SK-N-SH (cell line): Measurements from ENCODE around the gene OR10T2. TPM values are rescaled to one million over a fixed set of nuclear protein-coding genes. Genes with fewer than 3 reads are reported as not detected.

Experiments used
- CTCF ChIA-PET: fragments of 300-600, 350-600 bp; formaldehyde crosslinking; extraction: SDS; loops from one replicate; lab custom pipeline; 2021; lab: Yijun Ruan, JAX
- POLR2A ChIA-PET: fragments of 350-600 bp; sonication (Branson Sonifier 250); formaldehyde crosslinking; extraction: SDS; loops from one replicate; lab custom pipeline; 2020; ENCODE audit warnings: antibody characterized with exemption, inconsistent platforms; lab: Yijun Ruan, JAX
- DNase-seq: peaks from one replicate; pipeline ENCODE4 v3.0.0; 2012
- H2AFZ ChIP-seq: fragments of 200-600 bp; sonication (generic); 2 replicates; pipeline ENCODE4 v1.8.1; 2016; ENCODE audit warnings: antibody characterized with exemption, mild to moderate bottlenecking, low read depth
- H3F3A ChIP-seq: fragments of 200-600 bp; sonication (generic); replicated peaks from 2 replicates; pipeline ENCODE3; 2016; ENCODE audit warnings: antibody characterized with exemption, mild to moderate bottlenecking; ENCODE audit not compliant: insufficient read depth
- H3K27ac ChIP-seq, 2 experiments: fragments of 200-500 bp in 1 of 2; fragments of 200-600 bp in 1 of 2; sonication (Bioruptor generic) in 1 of 2; sonication (generic), shearing (Covaris generic) in 1 of 2; 2 replicates each; pipeline versions ENCODE4 v1.5.1 to v1.6.1; 2014 to 2016; ENCODE audit warnings: low read depth in 2 of 2, inconsistent platforms in 1 of 2, low read length in 1 of 2, mild to moderate bottlenecking in 1 of 2, mixed read lengths in 1 of 2
- H3K27me3 ChIP-seq: fragments of 200-600 bp; sonication (generic), shearing (Covaris generic); 2 replicates; pipeline ENCODE4 v1.6.1; 2016; ENCODE audit warnings: mixed run types; ENCODE audit not compliant: insufficient read depth
- H3K36me3 ChIP-seq, 2 experiments: fragments of 200-500 bp in 1 of 2; fragments of 200-600 bp in 1 of 2; sonication (Bioruptor generic) in 1 of 2; sonication (generic) in 1 of 2; replicated peaks in 1 of 2; 2 replicates each; pipeline versions ENCODE3 to v1.5.1; 2014 to 2016; ENCODE audit warnings: low read length in 1 of 2, mild to moderate bottlenecking in 1 of 2; ENCODE audit not compliant: insufficient read depth in 2 of 2, control insufficient read depth in 1 of 2
- H3K4me1 ChIP-seq, 2 experiments: fragments of 200-500 bp in 1 of 2; fragments of 200-600 bp in 1 of 2; sonication (Bioruptor generic) in 1 of 2; sonication (generic), shearing (Covaris generic) in 1 of 2; 2 replicates each; pipeline versions ENCODE4 v1.5.1 to v1.6.1; 2014 to 2016; ENCODE audit warnings: low read depth in 1 of 2, low read length in 1 of 2, mixed run types in 1 of 2; ENCODE audit not compliant: insufficient read depth in 2 of 2, control insufficient read depth in 1 of 2
- H3K4me2 ChIP-seq: fragments of 200-600 bp; sonication (generic), shearing (Covaris generic); 2 replicates; pipeline ENCODE4 v1.6.1; 2017; ENCODE audit warnings: mixed run types
- H3K4me3 ChIP-seq, 2 experiments: fragments of 200-500 bp in 1 of 2; fragments of 200-600 bp in 1 of 2; sonication (Bioruptor generic) in 1 of 2; sonication (generic), shearing (Covaris generic) in 1 of 2; 2 replicates each; pipeline versions ENCODE4 v1.5.1 to v1.8.1; 2014 to 2016; ENCODE audit warnings: low read depth in 2 of 2, inconsistent platforms in 1 of 2, low read length in 1 of 2, mild to moderate bottlenecking in 1 of 2, mixed read lengths in 1 of 2, moderate library complexity in 1 of 2
- H3K79me2 ChIP-seq: fragments of 200-600 bp; sonication (generic); 2 replicates; pipeline ENCODE4 v1.8.1; 2017; ENCODE audit warnings: mild to moderate bottlenecking; ENCODE audit not compliant: insufficient read depth
- H3K9ac ChIP-seq: fragments of 200-600 bp; sonication (generic); 2 replicates; pipeline ENCODE4 v1.6.1; 2017; ENCODE audit warnings: mixed run types
- H3K9me2 ChIP-seq: fragments of 200-600 bp; sonication (generic); 2 replicates; pipeline ENCODE4 v1.6.1; 2017; ENCODE audit warnings: mixed run types
- H3K9me3 ChIP-seq: fragments of 200-600 bp; sonication (generic); 2 replicates; pipeline ENCODE4 v1.6.1; 2017; ENCODE audit warnings: mixed run types, mild to moderate bottlenecking, moderate library complexity
- H4K20me1 ChIP-seq: fragments of 200-600 bp; sonication (generic); 2 replicates; pipeline ENCODE4 v1.6.1; 2017; ENCODE audit warnings: mild to moderate bottlenecking, mixed run types; ENCODE audit not compliant: insufficient read depth
- CHD2 ChIP-seq: fragments of 150-350 bp; IDR thresholded peaks from 2 replicates; pipeline ENCODE4 v1.6.1; 2018; ENCODE audit warnings: low read length; ENCODE audit not compliant: partially characterized antibody
- CTCF ChIP-seq: fragments of 200-600 bp; sonication (generic); IDR thresholded peaks from 2 replicates; pipeline ENCODE4 v1.6.1; 2017; ENCODE audit warnings: antibody characterized with exemption, mild to moderate bottlenecking, moderate library complexity
- FOSL2 ChIP-seq: IDR thresholded peaks from 2 replicates; pipeline ENCODE4 v1.4.0; 2012; ENCODE audit warnings: low read depth, mild to moderate bottlenecking, moderate library complexity, borderline replicate concordance
- FOXJ3 ChIP-seq: sonication (generic); formaldehyde crosslinking; IDR thresholded peaks from 2 replicates; pipeline ENCODE4 v1.5.1; 2020; ENCODE audit warnings: mild to moderate bottlenecking, missing genetic modification reagents
- GATA2 ChIP-seq: sonication (generic); formaldehyde crosslinking; IDR thresholded peaks from 2 replicates; pipeline ENCODE4 v1.5.0; 2020; ENCODE audit warnings: mild to moderate bottlenecking, missing genetic modification reagents
- IRF3 ChIP-seq: fragments of 150-350 bp; IDR thresholded peaks from 2 replicates; pipeline ENCODE4 v1.6.1; 2016; ENCODE audit warnings: mild to moderate bottlenecking, low read depth, low read length
- JUND ChIP-seq: IDR thresholded peaks from 2 replicates; pipeline ENCODE4 v1.4.0; 2012
- MEF2A ChIP-seq: IDR thresholded peaks from 2 replicates; pipeline ENCODE4 v1.4.0; 2012; ENCODE audit warnings: low read depth, borderline replicate concordance
- MXI1 ChIP-seq: IDR thresholded peaks from 2 replicates; pipeline ENCODE4 v1.6.1; 2012; ENCODE audit warnings: mild to moderate bottlenecking, low read depth, low read length, improper control_type of control experiment
- NFIC ChIP-seq: IDR thresholded peaks from 2 replicates; pipeline ENCODE4 v1.4.0; 2012; ENCODE audit warnings: borderline replicate concordance
- POLR2AphosphoS5 ChIP-seq: IDR thresholded peaks from 2 replicates; pipeline ENCODE4 v1.6.1; 2012; ENCODE audit warnings: low read depth, low read length
- RCOR1 ChIP-seq: fragments of 150-350 bp; IDR thresholded peaks from 2 replicates; pipeline ENCODE4 v1.6.1; 2017; ENCODE audit warnings: antibody characterized with exemption, low read length
- RXRA ChIP-seq: IDR thresholded peaks from 2 replicates; pipeline ENCODE4 v1.4.0; 2012; ENCODE audit warnings: low read depth, mild to moderate bottlenecking, borderline replicate concordance
- SMC3 ChIP-seq: IDR thresholded peaks from 2 replicates; pipeline ENCODE4 v1.6.1; 2012; ENCODE audit warnings: low read depth, low read length, improper control_type of control experiment
- TEAD4 ChIP-seq: IDR thresholded peaks from 2 replicates; pipeline ENCODE4 v1.4.0; 2012; ENCODE audit warnings: mild to moderate bottlenecking, borderline replicate concordance; ENCODE audit not compliant: insufficient read depth
- USF1 ChIP-seq: IDR thresholded peaks from 2 replicates; pipeline ENCODE4 v1.4.0; 2012; ENCODE audit warnings: low read depth, borderline replicate concordance
- YY1 ChIP-seq: IDR thresholded peaks from 2 replicates; pipeline ENCODE4 v1.4.0; 2012; ENCODE audit warnings: low read depth, mild to moderate bottlenecking
- polyA plus RNA-seq, 3 experiments: library from polyadenylated mRNA; depleted of rRNA; stranded (reverse); fragments of >200 nt; gene quantifications; 2 replicates each; pipeline ENCODE4 v1.2.3, GENCODE V29; 2012

The OR10T2 gene
- polyA plus RNA-seq, 1 of the 3 experiments (the other 2 are of a cell fraction) = not detected

- no peak overlapping the region for H3K9ac ChIP-seq
- no peak overlapping the region for H3K4me2 ChIP-seq
- no peak overlapping the region for H3K27ac ChIP-seq
- H3K4me1 ChIP-seq = no peaks in the 10 kb centered on the region
- H3K79me2 ChIP-seq = no peaks in the 10 kb centered on the region
- TF ChIP-seq YY1 (no peak), TEAD4 (no peak), CHD2 (no peak), IRF3 (no peak), RCOR1 (no peak), MEF2A (no peak), NFIC (no peak), MXI1 (no peak), CTCF (no peak)
- no peaks in the 10 kb centered on the region for H3F3A ChIP-seq
- H4K20me1 ChIP-seq = no peaks in the 10 kb centered on the region
- H2AFZ ChIP-seq = no peak overlapping the region
- no peak for DNase-seq
- POLR2A ChIA-PET = no interaction called here
- no peaks in the 10 kb centered on the region for H3K9me3 ChIP-seq
- H3K9me2 ChIP-seq = no peaks in the 10 kb centered on the region
- no peaks in the 10 kb centered on the region for H3K36me3 ChIP-seq
- CTCF ChIA-PET = no interaction called here
- no peak overlapping the region for H3K4me3 ChIP-seq
- no peaks in the 10 kb centered on the region for H3K27me3 ChIP-seq
Measured at GRCh38 chr1:158422212-158422611, 22.9 kb upstream of the OR10T2 start.

- no peaks in the 10 kb centered on the region for H3K9me2 ChIP-seq
- H3K4me2 ChIP-seq = no peak overlapping the region
- no peaks in the 10 kb centered on the region for H3K9me3 ChIP-seq
- H3F3A ChIP-seq = no peaks in the 10 kb centered on the region
- no peak overlapping the region for H2AFZ ChIP-seq
- POLR2A ChIA-PET = no interaction called here
- H3K36me3 ChIP-seq = no peaks in the 10 kb centered on the region
- H3K27me3 ChIP-seq = no peaks in the 10 kb centered on the region
- no peaks in the 10 kb centered on the region for H3K4me1 ChIP-seq
- no peaks in the 10 kb centered on the region for H4K20me1 ChIP-seq
- no peak for TF ChIP-seq NFIC
- TF ChIP-seq SMC3 = no peak
- TF ChIP-seq POLR2AphosphoS5 = no peak
- TF ChIP-seq RXRA = no peak
- no peak for TF ChIP-seq YY1
- TF ChIP-seq FOSL2 = no peak
- no peak for TF ChIP-seq CHD2
- TF ChIP-seq GATA2 (CRISPR knock-in tag) = no peak
- no peak for TF ChIP-seq MEF2A
- TF ChIP-seq FOXJ3 (CRISPR knock-in tag) = no peak
- TF ChIP-seq USF1 = no peak
- TF ChIP-seq JUND = no peak
- H3K9ac ChIP-seq = no peak overlapping the region
- H3K27ac ChIP-seq = no peak overlapping the region
- no peak overlapping the region for H3K4me3 ChIP-seq
- DNase-seq = no peak
- CTCF ChIA-PET = interaction anchor here (1.3 kb wide), 1 partner anchor 15 kb away, joined by 3 read pairs; no protein-coding TSS in a partner anchor
- H3K79me2 ChIP-seq = no peaks in the 10 kb centered on the region
Measured at GRCh38 chr1:158417586-158417985, 18.3 kb upstream of the OR10T2 start.
